Osteoblast (primary cell): Measurements from ENCODE around the gene PDE6C. TPM values are rescaled to one million over a fixed set of nuclear protein-coding genes. Genes with fewer than 3 reads are reported as not detected.

Experiments used
- DNase-seq: peaks from one replicate; pipeline ENCODE4 v3.0.0; 2011; ENCODE audit warnings: low spot score, mixed read lengths; ENCODE audit not compliant: insufficient read length; ENCODE audit errors: missing footprints
- H2AFZ ChIP-seq: 2 replicates; pipeline ENCODE4 v1.6.0; 2011; ENCODE audit warnings: mild to moderate bottlenecking, low read length
- H3K27ac ChIP-seq: 2 replicates; pipeline ENCODE4 v1.5.1; 2011; ENCODE audit warnings: mild to moderate bottlenecking, low read depth, low read length, moderate library complexity
- H3K27me3 ChIP-seq: 2 replicates; pipeline ENCODE4 v1.6.0; 2012; ENCODE audit warnings: mild to moderate bottlenecking, control low read depth, inconsistent platforms, low read length, moderate library complexity; ENCODE audit not compliant: insufficient read depth
- H3K36me3 ChIP-seq: 2 replicates; pipeline ENCODE4 v1.5.1; 2011; ENCODE audit warnings: mild to moderate bottlenecking, low read length, control low read depth, moderate library complexity; ENCODE audit not compliant: insufficient read depth
- H3K4me1 ChIP-seq: 2 replicates; pipeline ENCODE4 v1.5.1; 2011; ENCODE audit warnings: mild to moderate bottlenecking, low read length, control low read depth, moderate library complexity; ENCODE audit not compliant: insufficient read depth
- H3K4me2 ChIP-seq: 2 replicates; pipeline ENCODE4 v1.6.0; 2011; ENCODE audit warnings: mild to moderate bottlenecking, low read length; ENCODE audit not compliant: insufficient read depth
- H3K4me3 ChIP-seq: fragments of 200-600 bp; sonication (generic); 3 replicates; pipeline ENCODE4 v1.5.1; 2012; ENCODE audit warnings: mild to moderate bottlenecking, low read length, inconsistent platforms; ENCODE audit not compliant: insufficient read depth
- H3K79me2 ChIP-seq: 2 replicates; pipeline ENCODE4 v1.6.0; 2012; ENCODE audit warnings: mild to moderate bottlenecking, low read length, control low read depth, inconsistent platforms; ENCODE audit not compliant: insufficient read depth
- H3K9me3 ChIP-seq: 2 replicates; pipeline ENCODE4 v1.5.1; 2011; ENCODE audit warnings: low read depth, low read length, control low read depth
- H4K20me1 ChIP-seq: 2 replicates; pipeline ENCODE4 v1.6.0; 2012; ENCODE audit warnings: mild to moderate bottlenecking, low read length, control low read depth; ENCODE audit not compliant: insufficient read depth
- total RNA-seq: library from RNA; depleted of rRNA; stranded (reverse); fragments of >200 nt; gene quantifications from 2 replicates; pipeline ENCODE4 v1.2.3, GENCODE V29; 2012
- TF ChIP-seq, protein P1 (sequence below): IDR thresholded peaks from 2 replicates; pipeline ENCODE4 v1.5.1; 2011; ENCODE audit warnings: mild to moderate bottlenecking, low read depth, low read length, moderate library complexity; ENCODE audit errors: extremely low read depth

PDE6C gene
- total RNA-seq, 1 donor = not detected

DNA sequence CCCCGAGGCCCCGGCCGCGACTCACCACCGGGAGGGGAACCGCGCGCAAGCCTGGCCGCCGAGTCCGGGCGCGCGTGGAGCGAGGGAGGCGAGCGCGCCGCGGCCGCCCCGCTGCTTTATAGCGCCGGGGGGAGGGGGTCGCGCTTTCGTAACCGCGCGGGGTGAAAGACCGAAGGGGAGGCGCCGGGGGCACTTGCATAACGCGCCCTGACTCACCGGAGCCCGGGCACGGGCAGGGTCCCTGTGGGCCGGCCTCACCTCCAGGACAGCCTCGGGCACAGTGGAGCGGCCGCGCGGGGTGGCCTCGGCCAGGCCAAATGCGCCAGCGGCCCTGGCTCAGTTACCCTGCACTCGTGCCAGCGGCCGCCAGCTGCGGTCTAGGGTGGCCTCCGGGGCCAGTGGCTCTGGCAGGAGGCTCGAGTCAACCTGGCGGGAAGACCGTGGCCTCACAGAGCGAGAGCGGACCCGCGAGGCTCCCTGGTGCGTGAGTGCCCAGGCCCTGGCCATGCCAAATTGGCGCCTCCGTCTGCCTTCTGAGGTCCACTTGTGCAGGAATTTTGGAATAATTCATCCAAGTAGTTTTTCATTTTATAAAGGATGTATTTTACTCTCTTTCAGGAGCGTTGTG is 11.1 kb upstream of the PDE6C start, which contains the start of gene RBP4:
Gene RBP4 (minus strand): TSS at position 90 of the 628 bp plus-strand sequence. CDS start 207 bp downstream, outside the sequence.
- TF ChIP-seq, protein P1, sequence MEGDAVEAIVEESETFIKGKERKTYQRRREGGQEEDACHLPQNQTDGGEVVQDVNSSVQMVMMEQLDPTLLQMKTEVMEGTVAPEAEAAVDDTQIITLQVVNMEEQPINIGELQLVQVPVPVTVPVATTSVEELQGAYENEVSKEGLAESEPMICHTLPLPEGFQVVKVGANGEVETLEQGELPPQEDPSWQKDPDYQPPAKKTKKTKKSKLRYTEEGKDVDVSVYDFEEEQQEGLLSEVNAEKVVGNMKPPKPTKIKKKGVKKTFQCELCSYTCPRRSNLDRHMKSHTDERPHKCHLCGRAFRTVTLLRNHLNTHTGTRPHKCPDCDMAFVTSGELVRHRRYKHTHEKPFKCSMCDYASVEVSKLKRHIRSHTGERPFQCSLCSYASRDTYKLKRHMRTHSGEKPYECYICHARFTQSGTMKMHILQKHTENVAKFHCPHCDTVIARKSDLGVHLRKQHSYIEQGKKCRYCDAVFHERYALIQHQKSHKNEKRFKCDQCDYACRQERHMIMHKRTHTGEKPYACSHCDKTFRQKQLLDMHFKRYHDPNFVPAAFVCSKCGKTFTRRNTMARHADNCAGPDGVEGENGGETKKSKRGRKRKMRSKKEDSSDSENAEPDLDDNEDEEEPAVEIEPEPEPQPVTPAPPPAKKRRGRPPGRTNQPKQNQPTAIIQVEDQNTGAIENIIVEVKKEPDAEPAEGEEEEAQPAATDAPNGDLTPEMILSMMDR = no peak
- peak; percentile 83 for DNase-seq

DNA sequence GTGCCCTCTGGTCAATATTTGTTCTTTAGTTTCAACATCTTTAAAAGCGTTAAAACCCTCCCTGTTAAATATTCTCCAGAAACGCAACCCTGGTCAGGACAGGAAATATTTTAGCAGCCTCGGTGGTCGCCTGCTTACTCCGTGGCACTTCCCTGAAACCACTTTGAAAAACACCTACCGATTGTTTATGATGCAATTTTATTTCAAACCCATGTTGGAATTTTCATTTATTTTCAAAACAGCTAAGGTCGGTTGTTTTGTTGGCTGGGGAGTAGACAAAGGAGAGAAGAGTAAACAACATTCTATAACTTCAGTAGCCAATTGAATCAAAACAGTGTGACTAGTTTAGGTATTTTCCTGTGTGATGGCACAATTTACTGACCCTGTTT is 10.6 kb upstream of the PDE6C start:
- H3K79me2 ChIP-seq = no peaks in the 10 kb centered on the region
- no peak overlapping the region for H3K4me3 ChIP-seq
- H4K20me1 ChIP-seq = no peaks in the 10 kb centered on the region
- no peaks in the 10 kb centered on the region for H3K9me3 ChIP-seq
- TF ChIP-seq, protein P1 = no peak
- no peak overlapping the region for H3K4me2 ChIP-seq
- H3K36me3 ChIP-seq = no peaks in the 10 kb centered on the region
- no peak for DNase-seq
- peaks cover 45% of the 10 kb centered on the region for H3K27me3 ChIP-seq
- no peak overlapping the region for H3K27ac ChIP-seq
- H2AFZ ChIP-seq = no peak overlapping the region
- no peaks in the 10 kb centered on the region for H3K4me1 ChIP-seq

More for the DNA sequence above, 11.1 kb upstream of the PDE6C start, which contains the start of gene RBP4:
- H3K4me1 ChIP-seq = no peaks in the 10 kb centered on the region
- H4K20me1 ChIP-seq = no peaks in the 10 kb centered on the region
- H3K27me3 ChIP-seq = peaks cover 45% of the 10 kb centered on the region
- no peaks in the 10 kb centered on the region for H3K9me3 ChIP-seq
- H3K79me2 ChIP-seq = no peaks in the 10 kb centered on the region
- peak within 1 kb of the TSS; percentile 58 for H3K4me2 ChIP-seq
- H3K4me3 ChIP-seq = peak within 1 kb of the TSS; percentile 48
- no peaks in the 10 kb centered on the region for H3K36me3 ChIP-seq
- no peak within 1 kb of the TSS for H3K27ac ChIP-seq
- peak within 1 kb of the TSS; percentile 35 for H2AFZ ChIP-seq

GRCh38 chr10:93603023-93603422 is 9.3 kb upstream of the PDE6C start:
- TF ChIP-seq, protein P1 = no peak
- Histone ChIP-seq H3K4me1 (no peaks in the 10 kb centered on the region), H4K20me1 (no peaks in the 10 kb centered on the region), H2AFZ (no peak overlapping the region), H3K36me3 (no peaks in the 10 kb centered on the region), H3K4me2 (no peak overlapping the region), H3K9me3 (no peaks in the 10 kb centered on the region), H3K27ac (no peak overlapping the region), H3K4me3 (no peak overlapping the region), H3K27me3 (peaks cover 45% of the 10 kb centered on the region), H3K79me2 (no peaks in the 10 kb centered on the region)
- DNase-seq = no peak

DNA sequence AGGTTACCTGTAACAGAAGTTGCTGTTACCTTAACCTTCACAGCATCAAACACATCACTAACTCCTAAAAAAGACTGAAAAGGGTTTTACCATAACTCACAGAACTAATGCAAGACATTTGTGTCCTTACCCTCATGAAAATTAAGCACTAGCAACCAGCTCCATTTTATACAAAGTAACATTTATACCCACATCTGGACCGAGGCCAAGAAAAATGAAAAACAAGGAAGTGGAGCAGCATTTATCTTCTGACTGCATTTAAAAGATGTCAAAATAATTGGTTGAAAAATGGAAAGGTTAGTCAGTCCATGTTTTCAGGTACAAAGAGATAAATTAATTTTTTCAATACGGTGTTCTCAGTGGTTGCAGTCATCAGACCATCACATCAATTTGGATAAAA is 8.2 kb upstream of the PDE6C start:
- H3K27me3 ChIP-seq = peaks cover 49% of the 10 kb centered on the region
- H2AFZ ChIP-seq = no peak overlapping the region
- no peak overlapping the region for H3K4me2 ChIP-seq
- no peaks in the 10 kb centered on the region for H3K4me1 ChIP-seq
- no peak overlapping the region for H3K4me3 ChIP-seq
- H3K9me3 ChIP-seq = no peaks in the 10 kb centered on the region
- no peak for DNase-seq
- no peaks in the 10 kb centered on the region for H3K36me3 ChIP-seq
- H4K20me1 ChIP-seq = no peaks in the 10 kb centered on the region
- no peaks in the 10 kb centered on the region for H3K79me2 ChIP-seq
- TF ChIP-seq, protein P1 = no peak
- H3K27ac ChIP-seq = no peak overlapping the region
